ENCODE data around the gene RPL36.

- TF ChIP-seq TAF1 (IDR thresholded peaks at IDR 0.05; ENCODE audit: borderline replicate concordance, low read depth, low read length) (no peak), POLR2AphosphoS5 (IDR thresholded peaks at IDR 0.05; ENCODE audit: low read depth, low read length) (no peak)
Measured at GRCh38 chr19:5667751-5668271, 22.3 kb upstream of the RPL36 start.

All from GM12892 (cell line).